ENCODE measurements around the gene IFNGR2. TPM values are rescaled to one million over a fixed set of nuclear protein-coding genes. Genes with fewer than 3 reads are reported as not detected.

IFNGR2 gene
- 100 to 1,000 TPM in 1 of 2 donors, 10 to 100 TPM in 1; 90.8 to 116 TPM for total RNA-seq
- polyA plus RNA-seq (ENCODE audit: insufficient read length in 6 of 6) = 10 to 100 TPM; 67.9 to 78.1 (median 70.5) TPM
- long read RNA-seq, donor 1, transcript IFNGR2-201 (7 exons, 2,221 nt) = major isoform, 34 of 57 reads
- long read RNA-seq, donor 1, partial matches to known transcripts = 19 of 57 reads
- long read RNA-seq, donor 1, other reads (novel, unspliced or antisense) = 0 of 57 reads
- long read RNA-seq, donor 2, transcript IFNGR2-201 (7 exons, 2,221 nt) = major isoform, 29 of 35 reads
- long read RNA-seq, donor 2, partial matches to known transcripts = 5 of 35 reads
- long read RNA-seq, donor 2, other reads (novel, unspliced or antisense) = 0 of 35 reads
- long read RNA-seq, donor 3, transcript IFNGR2-201 (7 exons, 2,221 nt) = major isoform, 35 of 75 reads
- long read RNA-seq, donor 3, partial matches to known transcripts = 27 of 75 reads
- long read RNA-seq, donor 3, other reads (novel, unspliced or antisense) = 13 of 75 reads
- long read RNA-seq, donor 4, transcript IFNGR2-201 (7 exons, 2,221 nt) = major isoform, 43 of 55 reads
- long read RNA-seq, donor 4, partial matches to known transcripts = 4 of 55 reads
- long read RNA-seq, donor 4, other reads (novel, unspliced or antisense) = 5 of 55 reads
- long read RNA-seq, donor 5, transcript IFNGR2-201 (7 exons, 2,221 nt) = major isoform, 20 of 54 reads
- long read RNA-seq, donor 5, partial matches to known transcripts = 33 of 54 reads
- long read RNA-seq, donor 5, other reads (novel, unspliced or antisense) = 0 of 54 reads
- long read RNA-seq, donor 6, transcript IFNGR2-201 (7 exons, 2,221 nt) = major isoform, 41 of 129 reads
- long read RNA-seq, donor 6, partial matches to known transcripts = 86 of 129 reads
- long read RNA-seq, donor 6, other reads (novel, unspliced or antisense) = 0 of 129 reads
- long read RNA-seq, donor 7, transcript IFNGR2-201 (7 exons, 2,221 nt) = major isoform, 18 of 65 reads
- long read RNA-seq, donor 7, partial matches to known transcripts = 47 of 65 reads
- long read RNA-seq, donor 7, other reads (novel, unspliced or antisense) = 0 of 65 reads
- long read RNA-seq, donor 8, transcript IFNGR2-201 (7 exons, 2,221 nt) = major isoform, 29 of 143 reads
- long read RNA-seq, donor 8, partial matches to known transcripts = 96 of 143 reads
- long read RNA-seq, donor 8, other reads (novel, unspliced or antisense) = 17 of 143 reads
- long read RNA-seq, donor 9 = 0 reads
- long read RNA-seq, donor 10, transcript IFNGR2-201 (7 exons, 2,221 nt) = major isoform, 94 of 101 reads
- long read RNA-seq, donor 10, partial matches to known transcripts = 0 of 101 reads
- long read RNA-seq, donor 10, other reads (novel, unspliced or antisense) = 4 of 101 reads
- long read RNA-seq, donor 11, transcript IFNGR2-201 (7 exons, 2,221 nt) = major isoform, 21 of 172 reads
- long read RNA-seq, donor 11, partial matches to known transcripts = 148 of 172 reads
- long read RNA-seq, donor 11, other reads (novel, unspliced or antisense) = 0 of 172 reads
- long read RNA-seq, donor 12, transcript IFNGR2-201 (7 exons, 2,221 nt) = major isoform, 20 of 124 reads
- long read RNA-seq, donor 12, partial matches to known transcripts = 74 of 124 reads
- long read RNA-seq, donor 12, other reads (novel, unspliced or antisense) = 30 of 124 reads

DNA sequence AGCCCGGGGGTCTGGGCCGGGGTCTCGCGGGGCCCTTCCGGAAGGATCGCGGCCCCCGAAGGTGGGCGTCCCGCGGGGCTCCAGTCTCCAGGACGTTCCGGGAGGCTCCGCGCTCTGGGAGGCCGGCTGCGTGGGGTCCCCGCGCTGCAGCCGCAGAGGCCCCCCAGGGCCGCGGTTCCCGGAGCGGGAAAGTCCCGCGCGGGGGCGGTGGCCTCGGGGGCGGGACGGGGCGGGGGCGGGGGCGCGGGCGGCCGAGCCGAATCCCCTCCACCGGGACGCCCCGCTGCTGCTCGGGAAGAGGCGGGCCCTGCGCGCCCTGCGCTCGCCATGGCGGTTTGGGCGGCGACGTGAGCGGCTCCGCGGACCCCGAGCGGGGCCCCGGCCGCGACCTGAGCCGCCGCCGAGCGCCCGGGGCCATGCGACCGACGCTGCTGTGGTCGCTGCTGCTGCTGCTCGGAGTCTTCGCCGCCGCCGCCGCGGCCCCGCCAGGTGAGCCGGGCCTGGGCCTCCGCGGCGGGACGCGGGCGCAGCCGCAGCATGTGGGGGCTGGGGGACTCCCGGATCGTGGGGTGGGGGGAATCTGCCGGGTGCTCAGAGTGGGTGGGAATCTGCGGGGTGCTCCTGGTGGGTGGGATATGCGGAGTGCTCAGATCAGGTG, at the start of gene IFNGR2:
Gene IFNGR2 (plus strand): TSS at position 286 of the 658 bp plus-strand sequence. CDS start 131 bp downstream, at position 417.
- TF ChIP-seq, protein P1, sequence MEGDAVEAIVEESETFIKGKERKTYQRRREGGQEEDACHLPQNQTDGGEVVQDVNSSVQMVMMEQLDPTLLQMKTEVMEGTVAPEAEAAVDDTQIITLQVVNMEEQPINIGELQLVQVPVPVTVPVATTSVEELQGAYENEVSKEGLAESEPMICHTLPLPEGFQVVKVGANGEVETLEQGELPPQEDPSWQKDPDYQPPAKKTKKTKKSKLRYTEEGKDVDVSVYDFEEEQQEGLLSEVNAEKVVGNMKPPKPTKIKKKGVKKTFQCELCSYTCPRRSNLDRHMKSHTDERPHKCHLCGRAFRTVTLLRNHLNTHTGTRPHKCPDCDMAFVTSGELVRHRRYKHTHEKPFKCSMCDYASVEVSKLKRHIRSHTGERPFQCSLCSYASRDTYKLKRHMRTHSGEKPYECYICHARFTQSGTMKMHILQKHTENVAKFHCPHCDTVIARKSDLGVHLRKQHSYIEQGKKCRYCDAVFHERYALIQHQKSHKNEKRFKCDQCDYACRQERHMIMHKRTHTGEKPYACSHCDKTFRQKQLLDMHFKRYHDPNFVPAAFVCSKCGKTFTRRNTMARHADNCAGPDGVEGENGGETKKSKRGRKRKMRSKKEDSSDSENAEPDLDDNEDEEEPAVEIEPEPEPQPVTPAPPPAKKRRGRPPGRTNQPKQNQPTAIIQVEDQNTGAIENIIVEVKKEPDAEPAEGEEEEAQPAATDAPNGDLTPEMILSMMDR (IDR thresholded peaks at IDR 0.05) = no peak
- Histone ChIP-seq H3K4me1 (peaks cover 15 to 65% of the 10 kb centered on the region in 2 donors), H3K4me3 (peak within 1 kb of the TSS; percentile 70 to 78), H3K27ac (peak within 1 kb of the TSS; percentile 96 to 99), H3K36me3 (peaks cover 0 to 15% of the 10 kb centered on the region in 2 donors), H3K9me3 (no peaks in the 10 kb centered on the region), H3K27me3 (no peaks in the 10 kb centered on the region)
- peak; percentile 50 for ATAC-seq
- peak; percentile 41 to 92 (median 60) for DNase-seq
- intact Hi-C loops (cut with DNase I) = no loop called here

DNA sequence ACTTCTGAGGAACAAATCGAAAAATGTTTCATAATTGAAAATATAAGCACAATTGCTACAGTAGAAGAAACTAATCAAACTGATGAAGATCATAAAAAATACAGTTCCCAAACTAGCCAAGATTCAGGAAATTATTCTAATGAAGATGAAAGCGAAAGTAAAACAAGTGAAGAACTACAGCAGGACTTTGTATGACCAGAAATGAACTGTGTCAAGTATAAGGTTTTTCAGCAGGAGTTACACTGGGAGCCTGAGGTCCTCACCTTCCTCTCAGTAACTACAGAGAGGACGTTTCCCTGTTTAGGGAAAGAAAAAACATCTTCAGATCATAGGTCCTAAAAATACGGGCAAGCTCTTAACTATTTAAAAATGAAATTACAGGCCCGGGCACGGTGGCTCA, 47.9 kb upstream of the IFNGR2 start:
- Histone ChIP-seq H3K27me3 (no peaks in the 10 kb centered on the region), H3K36me3 (peaks cover 3 to 67% of the 10 kb centered on the region in 2 donors), H3K9me3 (no peaks in the 10 kb centered on the region), H3K4me3 (no peak overlapping the region), H3K4me1 (peaks cover 0 to 20% of the 10 kb centered on the region in 2 donors), H3K27ac (peak overlapping the region in 1 of 2 donors; percentile 42)
- intact Hi-C loops (cut with DNase I) = no loop called here
- TF ChIP-seq, protein P1 (IDR thresholded peaks at IDR 0.05) = no peak
- ATAC-seq = no peak
- no peak for DNase-seq

DNA sequence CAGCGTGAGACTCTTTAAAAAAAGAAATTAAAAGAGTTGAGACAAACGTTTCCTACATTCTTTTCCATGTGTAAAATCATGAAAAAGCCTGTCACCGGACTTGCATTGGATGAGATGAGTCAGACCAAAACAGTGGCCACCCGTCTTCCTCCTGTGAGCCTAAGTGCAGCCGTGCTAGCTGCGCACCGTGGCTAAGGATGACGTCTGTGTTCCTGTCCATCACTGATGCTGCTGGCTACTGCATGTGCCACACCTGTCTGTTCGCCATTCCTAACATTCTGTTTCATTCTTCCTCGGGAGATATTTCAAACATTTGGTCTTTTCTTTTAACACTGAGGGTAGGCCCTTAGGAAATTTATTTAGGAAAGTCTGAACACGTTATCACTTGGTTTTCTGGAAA, 47.2 kb upstream of the IFNGR2 start:
- H3K9me3 ChIP-seq = no peaks in the 10 kb centered on the region
- no peak for DNase-seq
- H3K36me3 ChIP-seq = peaks cover 3 to 61% of the 10 kb centered on the region in 2 donors
- no peak overlapping the region for H3K27ac ChIP-seq
- intact Hi-C loops (cut with DNase I) = no loop called here
- TF ChIP-seq, protein P1 (IDR thresholded peaks at IDR 0.05) = no peak
- H3K27me3 ChIP-seq = no peaks in the 10 kb centered on the region
- peaks cover 0 to 26% of the 10 kb centered on the region in 2 donors for H3K4me1 ChIP-seq
- ATAC-seq = no peak
- H3K4me3 ChIP-seq = no peak overlapping the region

- no peak for DNase-seq
- Histone ChIP-seq H3K4me3 (no peak overlapping the region), H3K4me1 (peaks cover 0 to 38% of the 10 kb centered on the region in 2 donors), H3K36me3 (peaks cover 3 to 49% of the 10 kb centered on the region in 2 donors), H3K9me3 (no peaks in the 10 kb centered on the region), H3K27me3 (no peaks in the 10 kb centered on the region), H3K27ac (no peak overlapping the region)
- ATAC-seq = no peak
- intact Hi-C loops (cut with DNase I) = no loop called here
- TF ChIP-seq, protein P1 (IDR thresholded peaks at IDR 0.05) = no peak
These were observed 46.0 kb upstream of the IFNGR2 start for GRCh38 chr21:33357177-33357576.

All from left lung (tissue), 14 donors.